HG03139 (cell line): ENCODE results near the gene CALHM3.
"Not testable (repeated sequence)": the region's sequence is repeated elsewhere in the genome, so short reads cannot be mapped to it uniquely, and the experiment has no call there.

Experiments
- ATAC-seq: cut with Tn5 transposase; IDR thresholded peaks from one replicate; pipeline ENCODE4 v1.9.1; 2021; ENCODE audit not compliant: unreplicated experiment

The CALHM3 gene, protein sequence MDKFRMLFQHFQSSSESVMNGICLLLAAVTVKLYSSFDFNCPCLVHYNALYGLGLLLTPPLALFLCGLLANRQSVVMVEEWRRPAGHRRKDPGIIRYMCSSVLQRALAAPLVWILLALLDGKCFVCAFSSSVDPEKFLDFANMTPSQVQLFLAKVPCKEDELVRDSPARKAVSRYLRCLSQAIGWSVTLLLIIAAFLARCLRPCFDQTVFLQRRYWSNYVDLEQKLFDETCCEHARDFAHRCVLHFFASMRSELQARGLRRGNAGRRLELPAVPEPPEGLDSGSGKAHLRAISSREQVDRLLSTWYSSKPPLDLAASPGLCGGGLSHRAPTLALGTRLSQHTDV

DNA sequence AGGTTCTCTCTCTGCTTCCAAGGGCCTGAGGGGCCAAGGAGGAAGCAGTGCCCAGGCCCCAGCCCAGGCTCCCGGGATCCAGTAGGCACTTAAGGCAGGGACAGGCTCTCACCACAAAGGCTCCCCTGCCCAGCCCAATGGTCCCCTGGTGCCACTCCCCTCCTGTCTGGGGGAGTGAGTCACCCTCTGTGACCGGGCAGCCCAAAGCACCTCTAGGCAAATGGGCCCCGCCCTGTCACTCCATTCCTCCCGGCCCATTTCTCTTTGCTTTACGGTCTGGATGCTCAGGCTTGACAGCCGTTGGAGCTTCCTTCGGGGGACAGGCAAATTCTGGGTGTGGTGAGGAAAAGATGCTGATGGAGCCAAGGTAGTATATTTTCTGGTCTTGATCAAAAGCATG, at the start of gene CALHM3:
Gene CALHM3, minus strand, starts transcription at position 106 of the 400 bp plus-strand sequence. CDS start 208 bp downstream, outside the sequence.
- no peak for ATAC-seq

DNA sequence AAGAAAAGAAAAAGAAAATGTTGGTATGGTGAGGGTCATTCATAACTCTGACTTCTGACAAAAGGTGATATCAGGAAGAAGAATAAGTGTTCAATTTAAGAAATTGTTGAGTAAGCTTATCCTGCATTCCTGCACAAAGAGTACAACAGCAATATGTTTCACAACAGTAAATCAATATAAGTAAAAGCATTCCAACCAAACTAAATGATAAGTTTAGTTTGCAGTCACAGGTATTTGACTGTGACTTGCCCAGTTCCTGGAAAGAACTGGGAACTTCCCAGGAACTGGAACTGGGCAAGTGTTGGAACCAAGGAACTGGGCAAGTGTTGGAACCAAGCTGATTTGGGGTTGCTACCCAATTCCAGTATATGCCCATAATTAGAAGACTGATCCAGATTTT, 49.5 kb upstream of the CALHM3 start:
- ATAC-seq = no peak

DNA sequence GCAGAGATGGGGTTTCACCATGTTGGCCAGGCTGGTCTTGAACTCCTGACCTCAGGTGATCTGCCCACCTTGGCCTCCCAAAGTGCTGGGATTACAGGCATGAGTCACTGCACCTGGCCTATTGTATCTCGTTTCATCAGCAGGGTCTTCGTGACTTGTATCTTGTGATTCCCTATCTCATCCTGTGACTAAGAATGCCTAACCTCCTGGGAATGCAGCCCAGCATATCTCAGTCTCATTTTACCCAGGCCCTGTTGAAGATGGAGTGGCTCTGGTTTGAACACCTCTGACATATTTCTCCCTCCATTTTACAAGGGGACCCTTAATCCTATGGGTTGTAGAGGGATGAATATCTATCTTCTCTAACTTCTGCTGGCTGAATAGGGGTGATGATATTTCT, 48.4 kb upstream of the CALHM3 start:
- not testable (repeated sequence) for ATAC-seq

- ATAC-seq = no peak
Measured at GRCh38 chr10:103525901-103526300, 46.9 kb upstream of the CALHM3 start.

DNA sequence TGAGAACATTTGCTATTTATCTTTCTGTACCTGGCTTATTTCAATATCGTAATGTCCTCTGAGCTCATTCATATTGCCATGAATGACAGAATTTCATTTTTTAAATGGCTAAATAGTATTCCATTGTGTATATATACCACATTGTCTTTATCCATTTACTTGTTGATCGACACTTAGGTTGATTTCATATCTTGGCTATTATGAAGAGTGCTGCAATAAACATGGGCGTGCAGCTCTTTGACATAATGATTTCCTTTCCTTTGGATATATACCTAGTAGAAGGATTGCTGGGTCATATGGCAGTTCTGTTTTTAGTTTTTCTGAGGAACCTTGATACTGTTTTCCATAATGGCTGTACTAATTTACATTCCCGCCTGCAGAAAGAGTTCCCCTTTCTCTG, 44.6 kb upstream of the CALHM3 start:
- no peak for ATAC-seq

- not testable (repeated sequence) for ATAC-seq
Measured at GRCh38 chr10:103522006-103522405, 43.0 kb upstream of the CALHM3 start.

- no peak for ATAC-seq
Measured at GRCh38 chr10:103519798-103520197, 40.8 kb upstream of the CALHM3 start.

DNA sequence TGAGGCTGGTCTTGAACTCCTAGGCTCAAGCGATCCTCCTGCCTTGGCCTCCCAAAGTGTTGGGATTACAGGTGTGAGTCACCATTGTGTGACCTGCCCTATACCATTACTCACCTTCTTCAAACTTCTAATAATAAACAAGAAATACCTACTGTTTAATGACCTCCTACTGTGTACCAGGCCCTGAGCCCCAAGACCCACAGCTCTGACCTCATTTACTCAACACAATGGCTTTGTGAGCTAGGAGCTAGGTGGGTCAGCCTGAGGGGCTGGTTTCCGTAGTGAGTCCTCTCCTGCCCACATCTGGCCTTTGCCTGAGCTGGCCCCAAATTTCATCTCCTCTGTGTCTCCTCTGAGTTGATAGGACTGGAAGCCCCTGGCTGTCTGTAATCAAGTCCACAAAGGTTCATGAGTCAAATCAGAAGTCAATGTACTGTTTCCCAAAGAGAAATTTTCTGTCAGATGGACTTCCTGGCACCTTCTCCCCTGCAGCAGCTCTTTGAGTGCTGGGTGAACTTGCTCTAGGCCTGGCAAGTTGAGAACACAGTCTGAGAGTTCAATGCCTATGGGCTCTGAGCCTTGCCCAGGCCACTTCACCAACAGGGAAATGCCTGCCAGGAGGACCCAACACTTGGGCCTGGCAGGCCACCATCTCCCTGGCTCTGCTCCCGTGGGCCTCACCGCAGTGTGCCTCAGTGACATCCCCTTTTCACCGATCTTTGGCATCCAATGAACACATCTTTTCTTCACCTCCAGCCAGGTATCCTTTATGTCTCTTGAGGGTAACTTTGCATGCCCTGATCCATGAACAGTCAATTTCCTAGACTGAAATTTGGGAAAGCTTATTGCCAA, 38.4 kb upstream of the CALHM3 start:
- no peak for ATAC-seq

DNA sequence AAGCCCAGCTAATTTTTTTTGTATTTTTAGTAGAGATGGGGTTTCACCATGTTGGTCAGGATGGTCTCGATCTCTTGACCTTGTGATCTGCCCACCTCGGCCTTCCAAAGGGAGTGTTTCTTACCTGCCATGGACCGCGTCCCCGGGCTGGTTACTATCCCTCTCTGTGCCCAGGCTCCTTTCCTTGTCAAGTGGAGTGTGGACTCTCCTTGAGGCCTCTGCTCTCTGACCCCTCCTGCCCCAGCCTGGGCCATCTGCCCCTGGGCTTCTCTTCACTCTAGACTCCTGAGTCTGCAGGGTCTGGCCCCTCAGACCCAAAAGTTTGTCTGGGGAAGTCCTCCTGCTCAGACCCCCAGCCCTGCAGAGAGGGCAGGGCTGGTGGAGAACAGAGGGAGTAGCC, 35.2 kb upstream of the CALHM3 start:
- ATAC-seq = no peak

DNA sequence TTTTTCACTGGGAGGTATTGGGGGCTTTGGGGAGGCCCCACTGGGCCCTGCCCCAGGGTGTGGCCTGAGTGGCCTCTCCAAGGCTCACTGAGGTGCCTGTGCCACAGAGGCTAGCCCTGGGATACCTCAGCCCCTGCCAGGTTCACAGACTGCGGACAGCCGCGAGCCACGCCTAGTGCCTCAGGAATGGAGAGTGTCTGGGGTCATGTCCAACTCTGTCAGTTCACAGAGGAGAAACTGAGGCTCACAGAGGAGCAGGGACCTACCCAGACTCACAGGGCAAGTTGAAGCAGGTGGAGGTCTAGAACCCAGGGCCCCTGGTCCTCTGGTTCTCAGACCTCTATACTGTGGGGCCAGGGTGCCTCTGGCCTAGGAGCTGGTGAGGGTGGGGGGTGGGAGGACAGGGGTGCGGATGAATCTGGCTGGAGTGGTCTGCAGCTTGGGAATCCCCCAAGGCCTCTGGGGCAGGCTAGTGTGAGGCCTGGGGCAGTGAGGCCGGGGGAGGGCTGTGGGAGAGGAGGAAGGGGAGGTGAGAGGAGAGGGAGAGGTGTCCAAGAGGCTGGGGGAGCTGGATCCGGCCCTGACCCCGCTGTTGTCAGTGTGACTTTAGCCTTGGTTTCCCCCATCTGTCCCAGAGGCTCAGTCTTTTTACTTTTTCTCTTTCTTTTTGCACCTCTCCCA, 34.5 kb upstream of the CALHM3 start:
- no peak for ATAC-seq

- ATAC-seq = no peak
Measured at GRCh38 chr10:103512591-103513379, 33.7 kb upstream of the CALHM3 start.

DNA sequence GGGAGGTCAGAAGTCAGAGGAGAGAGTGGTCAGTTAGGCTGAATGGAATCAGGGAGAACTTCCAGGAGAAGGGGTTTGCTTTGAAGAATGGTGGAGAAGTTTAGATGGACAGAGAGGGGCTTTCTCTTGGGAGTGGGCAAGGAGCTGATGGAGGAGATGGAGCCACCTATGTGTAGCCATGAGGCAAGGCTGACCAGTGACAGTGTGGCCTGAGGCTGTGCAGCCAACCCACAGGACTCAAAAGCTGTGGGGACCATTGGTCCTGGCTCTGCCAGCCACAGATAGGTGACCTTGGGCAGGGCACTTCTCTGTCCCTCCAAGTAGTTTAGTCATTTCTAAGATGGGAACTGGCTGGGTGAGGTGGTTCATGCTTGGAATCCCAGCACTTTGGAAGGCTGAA, 33.1 kb upstream of the CALHM3 start:
- no peak for ATAC-seq

GRCh38 chr10:103510791-103511752, 32.0 kb upstream of the CALHM3 start:
- no peak for ATAC-seq

DNA sequence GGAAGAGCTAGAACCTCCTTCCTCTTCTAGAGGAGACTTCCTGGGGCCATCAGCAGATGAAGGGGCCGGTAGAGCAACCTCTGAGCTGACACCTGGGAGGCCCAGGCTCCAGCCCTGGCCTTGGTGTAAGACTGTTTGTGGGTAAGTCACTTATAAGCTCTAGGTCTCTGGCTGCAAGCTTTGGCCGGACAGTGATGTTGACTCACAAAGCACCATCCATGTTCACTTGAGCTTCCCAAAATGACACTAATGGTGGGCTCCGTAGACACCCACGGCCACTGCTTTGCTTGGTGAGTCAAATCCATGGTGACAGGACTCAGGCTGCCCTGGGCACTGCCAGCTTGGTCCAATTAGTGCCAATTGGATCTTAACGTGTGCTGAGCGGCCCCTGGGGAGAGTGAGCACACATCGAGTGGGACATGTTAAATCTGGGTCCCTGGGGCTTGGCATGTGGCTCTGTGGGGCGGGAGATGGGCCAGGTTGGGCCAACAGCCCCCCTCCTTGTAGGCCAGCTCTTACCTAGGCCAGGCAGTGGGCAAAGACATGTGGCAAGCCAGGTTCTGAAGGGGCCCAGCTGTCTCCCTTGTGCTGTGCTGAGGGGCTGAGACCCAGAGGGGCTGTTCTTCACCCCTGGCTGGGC, 31.1 kb upstream of the CALHM3 start:
- no peak for ATAC-seq

GRCh38 chr10:103507235-103508191, 28.5 kb upstream of the CALHM3 start:
- ATAC-seq = no peak

DNA sequence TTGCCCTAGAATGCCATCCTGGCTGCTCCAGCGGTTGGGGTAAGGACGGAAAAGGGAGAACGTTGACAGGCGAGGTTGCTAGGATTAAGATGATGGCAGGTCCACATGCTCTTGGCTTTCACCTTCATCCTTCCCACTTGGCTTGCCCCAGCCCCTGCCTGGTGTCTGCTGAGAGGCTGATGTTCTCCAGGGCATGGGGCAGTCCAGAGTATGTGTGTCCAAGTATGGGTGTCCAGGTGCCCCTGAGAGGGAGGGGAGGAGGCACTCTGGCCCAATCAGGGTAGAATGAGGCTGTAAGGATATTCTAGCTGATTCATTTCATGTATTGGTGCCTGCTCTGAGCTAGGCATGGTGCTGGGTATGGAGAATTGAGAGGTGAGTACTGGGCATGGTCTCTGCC, 27.0 kb upstream of the CALHM3 start:
- no peak for ATAC-seq

DNA sequence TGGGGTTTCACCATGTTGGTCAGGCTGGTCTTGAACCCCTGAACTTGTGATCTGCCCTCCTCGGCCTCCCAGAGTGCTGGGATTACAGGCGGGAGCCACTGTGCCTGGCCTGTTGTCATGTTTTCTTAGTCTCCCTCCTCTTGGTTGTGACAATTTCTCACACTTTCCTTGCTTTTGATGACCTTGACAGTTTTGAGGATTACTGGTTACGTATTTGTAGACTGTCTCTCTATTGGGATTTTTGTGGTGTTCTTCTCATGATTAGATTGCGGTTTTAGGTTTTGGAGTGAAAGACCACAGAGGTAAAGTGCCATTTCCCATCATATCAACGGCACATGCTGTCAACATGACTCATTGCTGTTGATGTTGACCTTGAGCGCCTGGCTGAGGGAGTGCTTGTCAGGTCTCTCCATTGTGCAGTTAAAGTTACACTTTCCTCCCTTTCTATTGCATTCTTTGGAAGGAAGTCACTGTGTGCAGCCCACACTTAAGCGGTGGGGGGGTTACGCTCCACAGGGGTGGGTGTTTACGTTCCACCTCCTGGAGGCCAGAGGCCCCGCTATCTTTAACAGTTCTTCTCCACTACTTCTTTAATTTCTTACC, 25.2 kb upstream of the CALHM3 start:
- no peak for ATAC-seq

GRCh38 chr10:103503777-103504176, 24.7 kb upstream of the CALHM3 start:
- ATAC-seq = not testable (repeated sequence)
